Panc1 (cell line): ENCODE results near the gene SFI1.

ENCODE experiments used
- POLR2AphosphoS5 ChIP-seq: IDR thresholded peaks from 2 replicates; pipeline ENCODE4 v1.6.1; 2012; ENCODE audit warnings: mild to moderate bottlenecking, low read depth, low read length, moderate library complexity
- TCF7L2 ChIP-seq: IDR thresholded peaks from 2 replicates; pipeline ENCODE4 v1.6.1; 2011; ENCODE audit warnings: mild to moderate bottlenecking, low read depth, low read length, inconsistent platforms
- TF ChIP-seq, protein P1 (sequence below): fragments of 450-650 bp; IDR thresholded peaks from 2 replicates; pipeline ENCODE4 v1.5.1; 2017; ENCODE audit warnings: mild to moderate bottlenecking
- TF ChIP-seq, protein P2 (sequence below), 2 experiments: IDR thresholded peaks; 2 replicates each; pipeline ENCODE4 v1.6.1; 2011 to 2012; ENCODE audit warnings: low read depth in 2 of 2, control low read depth in 1 of 2, low read length in 1 of 2, mild to moderate bottlenecking in 1 of 2, moderate library complexity in 1 of 2; ENCODE audit not compliant: insufficient read depth in 1 of 2

DNA sequence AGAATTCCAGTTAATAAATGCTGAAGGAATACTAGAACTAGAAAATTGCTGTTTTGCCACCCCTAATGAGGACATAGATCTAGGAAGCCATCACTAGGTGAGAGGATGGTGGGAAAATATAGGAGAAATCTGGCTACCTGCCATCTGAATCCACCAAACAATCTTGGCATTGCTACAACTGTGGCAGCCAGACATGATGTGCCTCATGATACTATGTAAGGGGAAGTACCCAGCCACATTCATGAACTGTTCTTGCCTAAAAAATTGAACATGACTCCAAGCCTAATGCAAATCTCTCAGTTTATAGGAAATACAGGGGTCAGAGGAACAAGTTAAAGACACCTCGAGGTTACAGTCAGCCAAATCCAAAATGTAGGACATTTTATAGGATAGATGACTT is 72.8 kb downstream of the SFI1 start:
- TF ChIP-seq, protein P1, sequence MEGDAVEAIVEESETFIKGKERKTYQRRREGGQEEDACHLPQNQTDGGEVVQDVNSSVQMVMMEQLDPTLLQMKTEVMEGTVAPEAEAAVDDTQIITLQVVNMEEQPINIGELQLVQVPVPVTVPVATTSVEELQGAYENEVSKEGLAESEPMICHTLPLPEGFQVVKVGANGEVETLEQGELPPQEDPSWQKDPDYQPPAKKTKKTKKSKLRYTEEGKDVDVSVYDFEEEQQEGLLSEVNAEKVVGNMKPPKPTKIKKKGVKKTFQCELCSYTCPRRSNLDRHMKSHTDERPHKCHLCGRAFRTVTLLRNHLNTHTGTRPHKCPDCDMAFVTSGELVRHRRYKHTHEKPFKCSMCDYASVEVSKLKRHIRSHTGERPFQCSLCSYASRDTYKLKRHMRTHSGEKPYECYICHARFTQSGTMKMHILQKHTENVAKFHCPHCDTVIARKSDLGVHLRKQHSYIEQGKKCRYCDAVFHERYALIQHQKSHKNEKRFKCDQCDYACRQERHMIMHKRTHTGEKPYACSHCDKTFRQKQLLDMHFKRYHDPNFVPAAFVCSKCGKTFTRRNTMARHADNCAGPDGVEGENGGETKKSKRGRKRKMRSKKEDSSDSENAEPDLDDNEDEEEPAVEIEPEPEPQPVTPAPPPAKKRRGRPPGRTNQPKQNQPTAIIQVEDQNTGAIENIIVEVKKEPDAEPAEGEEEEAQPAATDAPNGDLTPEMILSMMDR, result no peak
- no peak for TF ChIP-seq TCF7L2
- TF ChIP-seq, protein P2, sequence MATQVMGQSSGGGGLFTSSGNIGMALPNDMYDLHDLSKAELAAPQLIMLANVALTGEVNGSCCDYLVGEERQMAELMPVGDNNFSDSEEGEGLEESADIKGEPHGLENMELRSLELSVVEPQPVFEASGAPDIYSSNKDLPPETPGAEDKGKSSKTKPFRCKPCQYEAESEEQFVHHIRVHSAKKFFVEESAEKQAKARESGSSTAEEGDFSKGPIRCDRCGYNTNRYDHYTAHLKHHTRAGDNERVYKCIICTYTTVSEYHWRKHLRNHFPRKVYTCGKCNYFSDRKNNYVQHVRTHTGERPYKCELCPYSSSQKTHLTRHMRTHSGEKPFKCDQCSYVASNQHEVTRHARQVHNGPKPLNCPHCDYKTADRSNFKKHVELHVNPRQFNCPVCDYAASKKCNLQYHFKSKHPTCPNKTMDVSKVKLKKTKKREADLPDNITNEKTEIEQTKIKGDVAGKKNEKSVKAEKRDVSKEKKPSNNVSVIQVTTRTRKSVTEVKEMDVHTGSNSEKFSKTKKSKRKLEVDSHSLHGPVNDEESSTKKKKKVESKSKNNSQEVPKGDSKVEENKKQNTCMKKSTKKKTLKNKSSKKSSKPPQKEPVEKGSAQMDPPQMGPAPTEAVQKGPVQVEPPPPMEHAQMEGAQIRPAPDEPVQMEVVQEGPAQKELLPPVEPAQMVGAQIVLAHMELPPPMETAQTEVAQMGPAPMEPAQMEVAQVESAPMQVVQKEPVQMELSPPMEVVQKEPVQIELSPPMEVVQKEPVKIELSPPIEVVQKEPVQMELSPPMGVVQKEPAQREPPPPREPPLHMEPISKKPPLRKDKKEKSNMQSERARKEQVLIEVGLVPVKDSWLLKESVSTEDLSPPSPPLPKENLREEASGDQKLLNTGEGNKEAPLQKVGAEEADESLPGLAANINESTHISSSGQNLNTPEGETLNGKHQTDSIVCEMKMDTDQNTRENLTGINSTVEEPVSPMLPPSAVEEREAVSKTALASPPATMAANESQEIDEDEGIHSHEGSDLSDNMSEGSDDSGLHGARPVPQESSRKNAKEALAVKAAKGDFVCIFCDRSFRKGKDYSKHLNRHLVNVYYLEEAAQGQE (IDR thresholded peaks at IDR 0.05; ENCODE audit: insufficient read depth in 1 of 2, low read depth in 2 of 2, low read length in 1 of 2), result no peak
- TF ChIP-seq POLR2AphosphoS5, result no peak
